ENCODE results near the gene ANKIB1. TPM values are rescaled to one million over a fixed set of nuclear protein-coding genes. Genes with fewer than 3 reads are reported as not detected.

Gene ANKIB1
- polyA plus RNA-seq, 1 of the 3 experiments (the other 2 are of a cell fraction) = 24.6 TPM

DNA sequence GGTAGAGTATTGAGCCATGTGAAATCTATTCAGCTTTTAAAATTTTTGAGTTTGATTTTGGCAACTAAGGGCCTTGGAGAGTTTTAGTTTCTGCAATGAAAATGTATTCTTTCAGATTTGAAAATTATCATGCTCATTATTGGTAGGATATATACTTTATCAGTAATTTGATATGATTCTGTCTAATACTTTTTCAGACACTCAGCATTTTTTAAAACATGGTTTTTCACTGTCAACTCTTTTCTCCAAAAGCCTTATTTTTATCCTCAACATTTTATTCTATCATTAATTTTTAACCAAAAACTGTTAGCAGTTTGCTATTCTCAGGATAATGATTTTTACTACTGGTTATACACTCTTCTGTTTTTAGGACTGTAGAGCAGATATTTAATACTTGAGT, 4.8 kb downstream of the ANKIB1 start:
- CTCF ChIA-PET = no interaction called here
- TF ChIP-seq RXRA (IDR thresholded peaks at IDR 0.05; ENCODE audit: borderline replicate concordance, low read depth) (no peak), RCOR1 (IDR thresholded peaks at IDR 0.05; ENCODE audit: low read length) (no peak), SMC3 (IDR thresholded peaks at IDR 0.05; ENCODE audit: low read depth, low read length) (no peak), RAD21 (IDR thresholded peaks at IDR 0.05; ENCODE audit: low read length) (no peak), NRF1 (IDR thresholded peaks at IDR 0.05; ENCODE audit: low read depth, low read length) (no peak), POLR2AphosphoS5 (IDR thresholded peaks at IDR 0.05; ENCODE audit: low read depth, low read length) (no peak), FOXJ3 (CRISPR knock-in tag; IDR thresholded peaks at IDR 0.05) (no peak), RFX5 (IDR thresholded peaks at IDR 0.05; ENCODE audit: low read length) (no peak), ELF1 (IDR thresholded peaks at IDR 0.05) (no peak), EP300 (IDR thresholded peaks at IDR 0.05; ENCODE audit: borderline replicate concordance in 1 of 2, low read depth in 1 of 2, low read length in 1 of 2) (no peak), YY1 (IDR thresholded peaks at IDR 0.05; ENCODE audit: low read depth) (no peak)
- TF ChIP-seq, protein P1, sequence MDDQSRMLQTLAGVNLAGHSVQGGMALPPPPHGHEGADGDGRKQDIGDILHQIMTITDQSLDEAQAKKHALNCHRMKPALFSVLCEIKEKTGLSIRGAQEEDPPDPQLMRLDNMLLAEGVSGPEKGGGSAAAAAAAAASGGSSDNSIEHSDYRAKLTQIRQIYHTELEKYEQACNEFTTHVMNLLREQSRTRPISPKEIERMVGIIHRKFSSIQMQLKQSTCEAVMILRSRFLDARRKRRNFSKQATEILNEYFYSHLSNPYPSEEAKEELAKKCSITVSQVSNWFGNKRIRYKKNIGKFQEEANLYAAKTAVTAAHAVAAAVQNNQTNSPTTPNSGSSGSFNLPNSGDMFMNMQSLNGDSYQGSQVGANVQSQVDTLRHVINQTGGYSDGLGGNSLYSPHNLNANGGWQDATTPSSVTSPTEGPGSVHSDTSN (IDR thresholded peaks at IDR 0.05) = no peak
- TF ChIP-seq, protein P2, sequence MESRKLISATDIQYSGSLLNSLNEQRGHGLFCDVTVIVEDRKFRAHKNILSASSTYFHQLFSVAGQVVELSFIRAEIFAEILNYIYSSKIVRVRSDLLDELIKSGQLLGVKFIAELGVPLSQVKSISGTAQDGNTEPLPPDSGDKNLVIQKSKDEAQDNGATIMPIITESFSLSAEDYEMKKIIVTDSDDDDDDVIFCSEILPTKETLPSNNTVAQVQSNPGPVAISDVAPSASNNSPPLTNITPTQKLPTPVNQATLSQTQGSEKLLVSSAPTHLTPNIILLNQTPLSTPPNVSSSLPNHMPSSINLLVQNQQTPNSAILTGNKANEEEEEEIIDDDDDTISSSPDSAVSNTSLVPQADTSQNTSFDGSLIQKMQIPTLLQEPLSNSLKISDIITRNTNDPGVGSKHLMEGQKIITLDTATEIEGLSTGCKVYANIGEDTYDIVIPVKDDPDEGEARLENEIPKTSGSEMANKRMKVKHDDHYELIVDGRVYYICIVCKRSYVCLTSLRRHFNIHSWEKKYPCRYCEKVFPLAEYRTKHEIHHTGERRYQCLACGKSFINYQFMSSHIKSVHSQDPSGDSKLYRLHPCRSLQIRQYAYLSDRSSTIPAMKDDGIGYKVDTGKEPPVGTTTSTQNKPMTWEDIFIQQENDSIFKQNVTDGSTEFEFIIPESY (IDR thresholded peaks at IDR 0.05; ENCODE audit: borderline replicate concordance, low read depth) = no peak
- H3K79me2 ChIP-seq (ENCODE audit: insufficient read depth) = peaks cover 96% of the 10 kb centered on the region
- no peak overlapping the region for H3K9ac ChIP-seq
- no peak overlapping the region for H3K4me3 ChIP-seq (ENCODE audit: low read depth in 2 of 2, low read length in 1 of 2)
- peaks cover 22% of the 10 kb centered on the region for H4K20me1 ChIP-seq (ENCODE audit: insufficient read depth)
- H3K36me3 ChIP-seq (replicated peaks in 1 of 2; ENCODE audit: control insufficient read depth in 1 of 2, insufficient read depth in 2 of 2, low read length in 1 of 2) = peaks cover 7 to 21% of the 10 kb centered on the region in 2 experiments
- no peak for DNase-seq
- H3K27ac ChIP-seq (ENCODE audit: low read depth in 2 of 2, low read length in 1 of 2) = no peak overlapping the region
- H3K27me3 ChIP-seq (ENCODE audit: insufficient read depth) = no peaks in the 10 kb centered on the region
- H3K9me3 ChIP-seq = no peaks in the 10 kb centered on the region
- peaks cover 14% of the 10 kb centered on the region for H3F3A ChIP-seq (replicated peaks; ENCODE audit: insufficient read depth)
- no peak overlapping the region for H3K4me2 ChIP-seq
- no peaks in the 10 kb centered on the region for H3K9me2 ChIP-seq
- POLR2A ChIA-PET = no interaction called here
- no peak overlapping the region for H2AFZ ChIP-seq (ENCODE audit: low read depth)
- peaks cover 0 to 13% of the 10 kb centered on the region in 2 experiments; a peak in 3 of 4 replicates for H3K4me1 ChIP-seq (ENCODE audit: control insufficient read depth in 1 of 2, insufficient read depth in 2 of 2, low read depth in 1 of 2, low read length in 1 of 2)

DNA sequence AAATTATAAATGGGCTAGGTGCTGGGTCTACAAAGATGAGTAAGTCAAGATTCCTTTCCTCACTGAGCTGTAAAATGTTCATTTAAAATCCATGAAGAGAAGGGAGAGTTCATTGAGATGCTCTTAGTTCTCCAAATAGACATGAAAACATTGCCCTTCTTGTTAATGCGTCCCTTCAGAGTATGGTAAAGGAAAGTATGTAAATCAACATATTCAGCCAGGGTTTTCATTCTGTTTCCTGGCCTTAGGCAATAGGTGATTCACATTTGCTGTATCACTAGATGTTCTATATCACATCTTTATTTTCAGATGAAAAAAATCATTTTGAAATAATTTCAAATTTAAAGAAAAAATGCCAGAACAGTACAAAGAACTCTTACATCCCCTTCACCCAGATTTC, 5.4 kb downstream of the ANKIB1 start:
- H3F3A ChIP-seq (replicated peaks; ENCODE audit: insufficient read depth) = peaks cover 18% of the 10 kb centered on the region
- peaks cover 0 to 13% of the 10 kb centered on the region in 2 experiments; a peak in 3 of 4 replicates for H3K4me1 ChIP-seq (ENCODE audit: control insufficient read depth in 1 of 2, insufficient read depth in 2 of 2, low read depth in 1 of 2, low read length in 1 of 2)
- peaks cover 99% of the 10 kb centered on the region for H3K79me2 ChIP-seq (ENCODE audit: insufficient read depth)
- H3K27me3 ChIP-seq (ENCODE audit: insufficient read depth) = no peaks in the 10 kb centered on the region
- POLR2A ChIA-PET = no interaction called here
- H3K4me3 ChIP-seq (ENCODE audit: low read depth in 2 of 2, low read length in 1 of 2) = no peak overlapping the region
- H3K9ac ChIP-seq = no peak overlapping the region
- H2AFZ ChIP-seq (ENCODE audit: low read depth) = no peak overlapping the region
- peaks cover 7 to 21% of the 10 kb centered on the region in 2 experiments for H3K36me3 ChIP-seq (replicated peaks in 1 of 2; ENCODE audit: control insufficient read depth in 1 of 2, insufficient read depth in 2 of 2, low read length in 1 of 2)
- no peaks in the 10 kb centered on the region for H3K9me2 ChIP-seq
- WGBS (ENCODE audit: low lambda C conversion rate) = 96% methylated on average over 1 of the region's 1 CpG
- H4K20me1 ChIP-seq (ENCODE audit: insufficient read depth) = peaks cover 26% of the 10 kb centered on the region
- H3K27ac ChIP-seq (ENCODE audit: low read depth in 2 of 2, low read length in 1 of 2) = no peak overlapping the region
- no peaks in the 10 kb centered on the region for H3K9me3 ChIP-seq
- CTCF ChIA-PET = no interaction called here
- no peak for DNase-seq
- H3K4me2 ChIP-seq = no peak overlapping the region
- TF ChIP-seq TCF12 (IDR thresholded peaks at IDR 0.05) (no peak), TEAD4 (IDR thresholded peaks at IDR 0.05; ENCODE audit: borderline replicate concordance, insufficient read depth) (no peak), EZH2phosphoT487 (IDR thresholded peaks at IDR 0.05; ENCODE audit: borderline replicate concordance, low read depth) (no peak), TAF1 (IDR thresholded peaks at IDR 0.05; ENCODE audit: borderline replicate concordance, low read depth, low read length) (no peak), EP300 (IDR thresholded peaks at IDR 0.05; ENCODE audit: borderline replicate concordance in 1 of 2, low read depth in 1 of 2, low read length in 1 of 2) (no peak), FOXJ3 (CRISPR knock-in tag; IDR thresholded peaks at IDR 0.05) (no peak), SIN3A (IDR thresholded peaks at IDR 0.05; ENCODE audit: borderline replicate concordance, low read depth, low read length) (no peak), GABPA (IDR thresholded peaks at IDR 0.05; ENCODE audit: low read depth) (no peak), MEF2A (IDR thresholded peaks at IDR 0.05; ENCODE audit: borderline replicate concordance, low read depth) (no peak), FOSL2 (IDR thresholded peaks at IDR 0.05; ENCODE audit: borderline replicate concordance, low read depth) (no peak)
- TF ChIP-seq, protein P3, sequence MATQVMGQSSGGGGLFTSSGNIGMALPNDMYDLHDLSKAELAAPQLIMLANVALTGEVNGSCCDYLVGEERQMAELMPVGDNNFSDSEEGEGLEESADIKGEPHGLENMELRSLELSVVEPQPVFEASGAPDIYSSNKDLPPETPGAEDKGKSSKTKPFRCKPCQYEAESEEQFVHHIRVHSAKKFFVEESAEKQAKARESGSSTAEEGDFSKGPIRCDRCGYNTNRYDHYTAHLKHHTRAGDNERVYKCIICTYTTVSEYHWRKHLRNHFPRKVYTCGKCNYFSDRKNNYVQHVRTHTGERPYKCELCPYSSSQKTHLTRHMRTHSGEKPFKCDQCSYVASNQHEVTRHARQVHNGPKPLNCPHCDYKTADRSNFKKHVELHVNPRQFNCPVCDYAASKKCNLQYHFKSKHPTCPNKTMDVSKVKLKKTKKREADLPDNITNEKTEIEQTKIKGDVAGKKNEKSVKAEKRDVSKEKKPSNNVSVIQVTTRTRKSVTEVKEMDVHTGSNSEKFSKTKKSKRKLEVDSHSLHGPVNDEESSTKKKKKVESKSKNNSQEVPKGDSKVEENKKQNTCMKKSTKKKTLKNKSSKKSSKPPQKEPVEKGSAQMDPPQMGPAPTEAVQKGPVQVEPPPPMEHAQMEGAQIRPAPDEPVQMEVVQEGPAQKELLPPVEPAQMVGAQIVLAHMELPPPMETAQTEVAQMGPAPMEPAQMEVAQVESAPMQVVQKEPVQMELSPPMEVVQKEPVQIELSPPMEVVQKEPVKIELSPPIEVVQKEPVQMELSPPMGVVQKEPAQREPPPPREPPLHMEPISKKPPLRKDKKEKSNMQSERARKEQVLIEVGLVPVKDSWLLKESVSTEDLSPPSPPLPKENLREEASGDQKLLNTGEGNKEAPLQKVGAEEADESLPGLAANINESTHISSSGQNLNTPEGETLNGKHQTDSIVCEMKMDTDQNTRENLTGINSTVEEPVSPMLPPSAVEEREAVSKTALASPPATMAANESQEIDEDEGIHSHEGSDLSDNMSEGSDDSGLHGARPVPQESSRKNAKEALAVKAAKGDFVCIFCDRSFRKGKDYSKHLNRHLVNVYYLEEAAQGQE (IDR thresholded peaks at IDR 0.05; ENCODE audit: low read depth, low read length) = no peak
- TF ChIP-seq, protein P4, sequence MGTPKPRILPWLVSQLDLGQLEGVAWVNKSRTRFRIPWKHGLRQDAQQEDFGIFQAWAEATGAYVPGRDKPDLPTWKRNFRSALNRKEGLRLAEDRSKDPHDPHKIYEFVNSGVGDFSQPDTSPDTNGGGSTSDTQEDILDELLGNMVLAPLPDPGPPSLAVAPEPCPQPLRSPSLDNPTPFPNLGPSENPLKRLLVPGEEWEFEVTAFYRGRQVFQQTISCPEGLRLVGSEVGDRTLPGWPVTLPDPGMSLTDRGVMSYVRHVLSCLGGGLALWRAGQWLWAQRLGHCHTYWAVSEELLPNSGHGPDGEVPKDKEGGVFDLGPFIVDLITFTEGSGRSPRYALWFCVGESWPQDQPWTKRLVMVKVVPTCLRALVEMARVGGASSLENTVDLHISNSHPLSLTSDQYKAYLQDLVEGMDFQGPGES (IDR thresholded peaks at IDR 0.05; ENCODE audit: low read depth, low read length) = no peak
